GM19372 (cell line): Measurements from ENCODE around the gene TRMT44.

ENCODE experiments used
- ATAC-seq: cut with Tn5 transposase; IDR thresholded peaks from one replicate; pipeline ENCODE4 v1.9.1; 2021; ENCODE audit warnings: mild to moderate bottlenecking, low read depth, moderate library complexity; ENCODE audit not compliant: unreplicated experiment

The TRMT44 gene

GRCh38 chr4:8440492-8441311, at the start of gene TRMT44, which contains the start of gene ACOX3:
Gene TRMT44, plus strand, starts transcription at chr4:8440777. Its CDS starts 46 bp downstream, at chr4:8440823.
Gene ACOX3, minus strand, starts transcription at chr4:8440723. Its CDS starts 24,202 bp downstream, at chr4:8416521.
- ATAC-seq = peak; percentile 81

GRCh38 chr4:8391071-8391470, 49.5 kb upstream of the TRMT44 start:
- no peak for ATAC-seq

GRCh38 chr4:8391972-8392371, 48.6 kb upstream of the TRMT44 start:
- ATAC-seq = peak; percentile 84

GRCh38 chr4:8392591-8393190, 47.9 kb upstream of the TRMT44 start:
- no peak for ATAC-seq

GRCh38 chr4:8393593-8394038, 47.0 kb upstream of the TRMT44 start:
- no peak for ATAC-seq

- ATAC-seq = no peak
These were observed 46.5 kb upstream of the TRMT44 start for GRCh38 chr4:8394061-8394519.

- ATAC-seq = no peak
These were observed 45.8 kb upstream of the TRMT44 start for GRCh38 chr4:8394806-8395205.

- no peak for ATAC-seq
These were observed 44.9 kb upstream of the TRMT44 start for GRCh38 chr4:8395504-8396296.

- ATAC-seq = no peak
These were observed 43.7 kb upstream of the TRMT44 start for GRCh38 chr4:8396762-8397406.

- no peak for ATAC-seq
These were observed 42.2 kb upstream of the TRMT44 start for GRCh38 chr4:8398347-8398746.

- no peak for ATAC-seq
These were observed 41.3 kb upstream of the TRMT44 start for GRCh38 chr4:8399298-8399697.

- no peak for ATAC-seq
These were observed 39.8 kb upstream of the TRMT44 start for GRCh38 chr4:8400632-8401325.

- ATAC-seq = no peak
These were observed 38.9 kb upstream of the TRMT44 start for GRCh38 chr4:8401665-8402064.

- ATAC-seq = no peak
These were observed 38.4 kb upstream of the TRMT44 start for GRCh38 chr4:8402181-8402597.

GRCh38 chr4:8402640-8403039, 37.9 kb upstream of the TRMT44 start:
- ATAC-seq = no peak

- ATAC-seq = no peak
These were observed 37.3 kb upstream of the TRMT44 start for GRCh38 chr4:8403173-8403753.

GRCh38 chr4:8403976-8404375, 36.6 kb upstream of the TRMT44 start:
- no peak for ATAC-seq

- no peak for ATAC-seq
These were observed 35.6 kb upstream of the TRMT44 start for GRCh38 chr4:8404791-8405515.

GRCh38 chr4:8405516-8405875, 35.1 kb upstream of the TRMT44 start:
- no peak for ATAC-seq
